GM12891 (cell line): ENCODE results near the gene NDFIP1.

Source experiments
- PAX5 ChIP-seq: IDR thresholded peaks from 2 replicates; pipeline ENCODE4 v1.6.1; 2011; ENCODE audit warnings: low read length, moderate library complexity, mild to moderate bottlenecking; ENCODE audit not compliant: insufficient read depth, severe bottlenecking
- POLR2A ChIP-seq: IDR thresholded peaks from 2 replicates; pipeline ENCODE4 v1.6.1; 2011; ENCODE audit warnings: low read depth, low read length, control low read depth
- POLR2AphosphoS5 ChIP-seq: IDR thresholded peaks from 2 replicates; pipeline ENCODE4 v1.6.1; 2011; ENCODE audit warnings: low read depth, low read length, control low read depth
- POU2F2 ChIP-seq: IDR thresholded peaks from 2 replicates; pipeline ENCODE4 v1.6.1; 2011; ENCODE audit warnings: low read depth, mild to moderate bottlenecking, control low read depth, low read length, moderate library complexity
- SPI1 ChIP-seq: IDR thresholded peaks from 2 replicates; pipeline ENCODE4 v1.6.1; 2011; ENCODE audit warnings: low read depth, low read length, control low read depth
- TAF1 ChIP-seq: IDR thresholded peaks from 2 replicates; pipeline ENCODE4 v1.6.1; 2011; ENCODE audit warnings: low read depth, low read length, control low read depth

DNA sequence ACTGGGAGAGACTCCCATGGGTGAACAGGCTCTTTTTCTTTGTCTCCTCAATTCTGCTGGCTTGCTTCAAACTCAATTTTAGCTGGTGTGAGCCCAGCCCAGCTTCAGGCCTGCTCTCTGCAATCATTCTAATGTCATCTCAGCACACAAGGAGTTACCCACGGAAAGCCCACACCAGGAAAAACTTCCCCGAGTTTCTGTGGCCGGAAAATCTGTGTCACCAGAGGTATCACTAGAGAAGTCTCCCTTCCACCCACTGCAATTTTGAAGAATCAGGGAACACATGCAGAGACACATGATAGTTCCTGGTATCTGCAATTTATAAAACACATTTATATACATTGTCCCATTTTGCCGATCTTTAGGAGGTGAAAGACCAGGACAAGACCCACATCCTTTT lies 13.5 kb upstream of the NDFIP1 start:
- TF ChIP-seq POLR2A, result no peak
- TF ChIP-seq POLR2AphosphoS5, result no peak
- no peak for TF ChIP-seq TAF1
- no peak for TF ChIP-seq POU2F2
- no peak for TF ChIP-seq SPI1
- no peak for TF ChIP-seq PAX5
